ENCODE data around the gene PLPPR1. TPM values are rescaled to one million over a fixed set of nuclear protein-coding genes. Genes with fewer than 3 reads are reported as not detected.

PLPPR1 gene
- total RNA-seq, 4 donors from 2014 or later, result 0.60 to 0.68 TPM; not detected in 2

GRCh38 chr9:101094686-101095085 lies 66.2 kb downstream of the PLPPR1 start:
- Histone ChIP-seq H3K27me3 (no peaks in the 10 kb centered on the region), H3K9me3 (no peaks in the 10 kb centered on the region), H3K27ac (no peak overlapping the region), H3K36me3 (no peaks in the 10 kb centered on the region), H3K4me1 (no peaks in the 10 kb centered on the region), H3K4me3 (no peak overlapping the region)
- intact Hi-C loops (cut with DNase I; ENCODE audit: low total_unique reads), result no loop called here
- TF ChIP-seq, protein P1, sequence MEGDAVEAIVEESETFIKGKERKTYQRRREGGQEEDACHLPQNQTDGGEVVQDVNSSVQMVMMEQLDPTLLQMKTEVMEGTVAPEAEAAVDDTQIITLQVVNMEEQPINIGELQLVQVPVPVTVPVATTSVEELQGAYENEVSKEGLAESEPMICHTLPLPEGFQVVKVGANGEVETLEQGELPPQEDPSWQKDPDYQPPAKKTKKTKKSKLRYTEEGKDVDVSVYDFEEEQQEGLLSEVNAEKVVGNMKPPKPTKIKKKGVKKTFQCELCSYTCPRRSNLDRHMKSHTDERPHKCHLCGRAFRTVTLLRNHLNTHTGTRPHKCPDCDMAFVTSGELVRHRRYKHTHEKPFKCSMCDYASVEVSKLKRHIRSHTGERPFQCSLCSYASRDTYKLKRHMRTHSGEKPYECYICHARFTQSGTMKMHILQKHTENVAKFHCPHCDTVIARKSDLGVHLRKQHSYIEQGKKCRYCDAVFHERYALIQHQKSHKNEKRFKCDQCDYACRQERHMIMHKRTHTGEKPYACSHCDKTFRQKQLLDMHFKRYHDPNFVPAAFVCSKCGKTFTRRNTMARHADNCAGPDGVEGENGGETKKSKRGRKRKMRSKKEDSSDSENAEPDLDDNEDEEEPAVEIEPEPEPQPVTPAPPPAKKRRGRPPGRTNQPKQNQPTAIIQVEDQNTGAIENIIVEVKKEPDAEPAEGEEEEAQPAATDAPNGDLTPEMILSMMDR (IDR thresholded peaks at IDR 0.05), result no peak
- TF ChIP-seq POLR2AphosphoS5 (IDR thresholded peaks at IDR 0.05) (no peak), EP300 (IDR thresholded peaks at IDR 0.05; ENCODE audit: low read depth) (no peak), POLR2A (IDR thresholded peaks at IDR 0.05) (no peak)
- WGBS, 2 donors (ENCODE audit: low coverage in 1 of 2), result 78 to 84% methylated on average over 1 of the region's 1 CpG
- in situ Hi-C loops (cut with MboI; ENCODE audit: low pct_ligation_motif_present in 1 of 4, low pct_unique_long_range_greater_than_20kb in 1 of 4, low sequenced_read_pairs in 3 of 4), result no loop called here
- no peak for DNase-seq

- 43% methylated on average over 1 of the region's 1 CpG; no CpG with 5 or more reads in 1 of the 2 donors for WGBS, 2 donors (ENCODE audit: low coverage in 1 of 2)
- no peaks in the 10 kb centered on the region for H3K4me1 ChIP-seq
- H3K36me3 ChIP-seq, result no peaks in the 10 kb centered on the region
- no peak for TF ChIP-seq EP300 (IDR thresholded peaks at IDR 0.05; ENCODE audit: low read depth)
- no peak for TF ChIP-seq POLR2A (IDR thresholded peaks at IDR 0.05)
- TF ChIP-seq, protein P1 (IDR thresholded peaks at IDR 0.05), result no peak
- TF ChIP-seq POLR2AphosphoS5 (IDR thresholded peaks at IDR 0.05), result no peak
- no peaks in the 10 kb centered on the region for H3K27me3 ChIP-seq
- no peak overlapping the region for H3K27ac ChIP-seq
- in situ Hi-C loops (cut with MboI; ENCODE audit: low pct_ligation_motif_present in 1 of 4, low pct_unique_long_range_greater_than_20kb in 1 of 4, low sequenced_read_pairs in 3 of 4) (no loop called here), intact Hi-C loops (cut with DNase I; ENCODE audit: low total_unique reads) (no loop called here)
- no peaks in the 10 kb centered on the region for H3K9me3 ChIP-seq
- H3K4me3 ChIP-seq, result no peak overlapping the region
- DNase-seq, result no peak
These were observed 68.7 kb downstream of the PLPPR1 start for GRCh38 chr9:101097210-101097609.

GRCh38 chr9:101098392-101098791 lies 69.9 kb downstream of the PLPPR1 start:
- H3K9me3 ChIP-seq, result no peaks in the 10 kb centered on the region
- H3K27me3 ChIP-seq, result no peaks in the 10 kb centered on the region
- TF ChIP-seq, protein P1 (IDR thresholded peaks at IDR 0.05), result no peak
- TF ChIP-seq POLR2AphosphoS5 (IDR thresholded peaks at IDR 0.05) (no peak), EP300 (IDR thresholded peaks at IDR 0.05; ENCODE audit: low read depth) (no peak), POLR2A (IDR thresholded peaks at IDR 0.05) (no peak)
- H3K27ac ChIP-seq, result no peak overlapping the region
- H3K4me3 ChIP-seq, result no peak overlapping the region
- H3K36me3 ChIP-seq, result no peaks in the 10 kb centered on the region
- no peaks in the 10 kb centered on the region for H3K4me1 ChIP-seq
- intact Hi-C loops (cut with DNase I; ENCODE audit: low total_unique reads), result no loop called here
- no peak for DNase-seq
- in situ Hi-C loops (cut with MboI; ENCODE audit: low pct_ligation_motif_present in 1 of 4, low pct_unique_long_range_greater_than_20kb in 1 of 4, low sequenced_read_pairs in 3 of 4), result no loop called here

DNA sequence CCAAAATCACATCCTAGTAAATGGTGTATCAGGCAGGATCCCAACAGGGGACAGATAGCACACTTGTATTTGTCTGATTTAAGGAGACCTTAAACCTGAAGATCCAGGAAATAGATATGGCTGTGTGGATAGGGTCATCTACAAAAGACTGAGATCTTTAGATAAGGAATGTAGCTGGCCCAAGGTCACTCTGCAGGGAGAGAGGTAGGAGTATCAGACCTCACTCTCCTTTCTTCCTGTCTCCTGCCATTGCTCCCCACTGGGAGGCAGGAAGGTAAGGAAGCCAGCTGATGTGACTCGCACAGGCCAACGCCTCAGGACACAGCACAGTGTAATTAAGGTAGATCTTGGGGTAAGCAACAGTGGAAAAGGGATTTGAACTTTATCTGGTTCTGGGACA lies 85.8 kb downstream of the PLPPR1 start:
- 40 to 55% methylated on average over 2 of the region's 2 CpGs for WGBS, 2 donors (ENCODE audit: low coverage in 1 of 2)
- intact Hi-C loops (cut with DNase I; ENCODE audit: low total_unique reads) (no loop called here), in situ Hi-C loops (cut with MboI; ENCODE audit: low pct_ligation_motif_present in 1 of 4, low pct_unique_long_range_greater_than_20kb in 1 of 4, low sequenced_read_pairs in 3 of 4) (no loop called here)
- Histone ChIP-seq H3K36me3 (no peaks in the 10 kb centered on the region), H3K27me3 (no peaks in the 10 kb centered on the region), H3K27ac (no peak overlapping the region), H3K4me3 (no peak overlapping the region), H3K9me3 (no peaks in the 10 kb centered on the region), H3K4me1 (no peaks in the 10 kb centered on the region)
- TF ChIP-seq POLR2AphosphoS5 (IDR thresholded peaks at IDR 0.05) (no peak), EP300 (IDR thresholded peaks at IDR 0.05; ENCODE audit: low read depth) (no peak), POLR2A (IDR thresholded peaks at IDR 0.05) (no peak)
- TF ChIP-seq, protein P1 (IDR thresholded peaks at IDR 0.05), result no peak
- DNase-seq, result no peak

Data from transverse colon (tissue), 4 donors.